ENCODE results near the gene PRKAG2.

DNA sequence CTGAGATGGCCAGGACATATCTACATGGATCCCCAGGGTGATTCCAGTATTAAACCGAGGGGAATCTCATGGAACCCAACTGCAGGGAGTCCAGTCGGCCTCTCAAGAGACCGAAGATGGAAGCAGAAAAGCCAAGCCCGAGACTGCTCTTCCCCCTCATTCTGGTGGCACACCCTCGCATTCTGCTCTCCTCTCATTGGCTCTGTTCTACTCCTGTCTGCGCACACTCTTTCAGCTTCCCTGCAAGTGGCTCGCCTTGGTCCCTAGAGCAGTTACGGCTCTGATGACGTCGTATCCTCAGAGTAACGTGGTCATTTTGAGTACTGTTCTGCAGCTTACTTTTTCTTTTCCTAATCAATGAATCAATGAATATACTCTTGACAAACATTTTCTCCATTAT, 284.6 kb downstream of the PRKAG2 start:
- TF ChIP-seq TAF1 (IDR thresholded peaks at IDR 0.05; ENCODE audit: low read depth, low read length), result no peak
- TF ChIP-seq, protein P1, sequence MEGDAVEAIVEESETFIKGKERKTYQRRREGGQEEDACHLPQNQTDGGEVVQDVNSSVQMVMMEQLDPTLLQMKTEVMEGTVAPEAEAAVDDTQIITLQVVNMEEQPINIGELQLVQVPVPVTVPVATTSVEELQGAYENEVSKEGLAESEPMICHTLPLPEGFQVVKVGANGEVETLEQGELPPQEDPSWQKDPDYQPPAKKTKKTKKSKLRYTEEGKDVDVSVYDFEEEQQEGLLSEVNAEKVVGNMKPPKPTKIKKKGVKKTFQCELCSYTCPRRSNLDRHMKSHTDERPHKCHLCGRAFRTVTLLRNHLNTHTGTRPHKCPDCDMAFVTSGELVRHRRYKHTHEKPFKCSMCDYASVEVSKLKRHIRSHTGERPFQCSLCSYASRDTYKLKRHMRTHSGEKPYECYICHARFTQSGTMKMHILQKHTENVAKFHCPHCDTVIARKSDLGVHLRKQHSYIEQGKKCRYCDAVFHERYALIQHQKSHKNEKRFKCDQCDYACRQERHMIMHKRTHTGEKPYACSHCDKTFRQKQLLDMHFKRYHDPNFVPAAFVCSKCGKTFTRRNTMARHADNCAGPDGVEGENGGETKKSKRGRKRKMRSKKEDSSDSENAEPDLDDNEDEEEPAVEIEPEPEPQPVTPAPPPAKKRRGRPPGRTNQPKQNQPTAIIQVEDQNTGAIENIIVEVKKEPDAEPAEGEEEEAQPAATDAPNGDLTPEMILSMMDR (IDR thresholded peaks at IDR 0.05; ENCODE audit: control extremely low read depth in 1 of 3, insufficient read depth in 1 of 3, low read depth in 1 of 3, low read length in 3 of 3), result no peak
- TF ChIP-seq POLR2AphosphoS5 (IDR thresholded peaks at IDR 0.05; ENCODE audit: low read depth, low read length), result no peak
- no peak for TF ChIP-seq POLR2A (IDR thresholded peaks at IDR 0.05; ENCODE audit: control extremely low read depth in 1 of 2, low read depth in 2 of 2, low read length in 2 of 2)
- TF ChIP-seq SRF (IDR thresholded peaks at IDR 0.05; ENCODE audit: low read depth, low read length), result no peak
- no peak for TF ChIP-seq RAD21 (IDR thresholded peaks at IDR 0.05 in 1 of 2, conservative IDR thresholded peaks at IDR 0.05 in 1 of 2; ENCODE audit: low read depth in 2 of 2, low read length in 2 of 2)
- TF ChIP-seq CREB1 (IDR thresholded peaks at IDR 0.05), result no peak
- no peak for TF ChIP-seq SIX5 (IDR thresholded peaks at IDR 0.05; ENCODE audit: low read depth, low read length)
- TF ChIP-seq JUN (IDR thresholded peaks at IDR 0.05; ENCODE audit: low read depth, low read length), result no peak
- no peak for TF ChIP-seq CEBPB (IDR thresholded peaks at IDR 0.05; ENCODE audit: low read depth, low read length)
- TF ChIP-seq SP2 (IDR thresholded peaks at IDR 0.05; ENCODE audit: low read length), result no peak

All from H1 (cell line).